Measurements from ENCODE around the gene SLC5A2.

SLC5A2 gene

GRCh38 chr16:31529937-31530312 lies 47.0 kb downstream of the SLC5A2 start:
- no peaks in the 10 kb centered on the region for H4K20me1 ChIP-seq (ENCODE audit: insufficient read depth, low read length)
- H3F3A ChIP-seq (ENCODE audit: insufficient read depth, low read length), result no peaks in the 10 kb centered on the region
- no peak for TF ChIP-seq CTCF (IDR thresholded peaks at IDR 0.05; ENCODE audit: low read length)
- no peak for TF ChIP-seq EZH2 (optimal IDR thresholded peaks at IDR 0.05; ENCODE audit: low read depth, low read length)
- no peak for TF ChIP-seq EZH2phosphoT487 (IDR thresholded peaks at IDR 0.05; ENCODE audit: low read length)
- no peak overlapping the region for H3K9ac ChIP-seq (ENCODE audit: low read length)
- no peaks in the 10 kb centered on the region for H3K9me2 ChIP-seq (replicated peaks; ENCODE audit: insufficient read depth, low read length)
- no peak overlapping the region for H3K27ac ChIP-seq (ENCODE audit: low read length)
- no peaks in the 10 kb centered on the region for H3K4me1 ChIP-seq (ENCODE audit: low read length)
- no peaks in the 10 kb centered on the region for H3K9me3 ChIP-seq (replicated peaks; ENCODE audit: insufficient read depth, low read length)
- H3K36me3 ChIP-seq (replicated peaks; ENCODE audit: insufficient read depth, low read length), result no peaks in the 10 kb centered on the region
- no peak overlapping the region for H2AFZ ChIP-seq (ENCODE audit: low read length)
- no peaks in the 10 kb centered on the region for H3K79me2 ChIP-seq (ENCODE audit: low read length)
- DNase-seq, result no peak
- no peak overlapping the region for H3K4me2 ChIP-seq (ENCODE audit: low read depth, low read length)
- peaks cover 16% of the 10 kb centered on the region for H3K27me3 ChIP-seq (replicated peaks; ENCODE audit: insufficient read depth, low read length)
- H3K4me3 ChIP-seq (ENCODE audit: low read length), result no peak overlapping the region

- peaks cover 16% of the 10 kb centered on the region for H3K27me3 ChIP-seq (replicated peaks; ENCODE audit: insufficient read depth, low read length)
- H4K20me1 ChIP-seq (ENCODE audit: insufficient read depth, low read length), result no peaks in the 10 kb centered on the region
- no peak for DNase-seq
- H3K36me3 ChIP-seq (replicated peaks; ENCODE audit: insufficient read depth, low read length), result no peaks in the 10 kb centered on the region
- H3K27ac ChIP-seq (ENCODE audit: low read length), result no peak overlapping the region
- no peaks in the 10 kb centered on the region for H3K4me1 ChIP-seq (ENCODE audit: low read length)
- H3K9me2 ChIP-seq (replicated peaks; ENCODE audit: insufficient read depth, low read length), result no peaks in the 10 kb centered on the region
- H3K9me3 ChIP-seq (replicated peaks; ENCODE audit: insufficient read depth, low read length), result no peaks in the 10 kb centered on the region
- no peak overlapping the region for H3K4me2 ChIP-seq (ENCODE audit: low read depth, low read length)
- H3F3A ChIP-seq (ENCODE audit: insufficient read depth, low read length), result no peaks in the 10 kb centered on the region
- H3K79me2 ChIP-seq (ENCODE audit: low read length), result no peaks in the 10 kb centered on the region
- H3K4me3 ChIP-seq (ENCODE audit: low read length), result no peak overlapping the region
- H2AFZ ChIP-seq (ENCODE audit: low read length), result no peak overlapping the region
- TF ChIP-seq EZH2phosphoT487 (IDR thresholded peaks at IDR 0.05; ENCODE audit: low read length) (no peak), EZH2 (optimal IDR thresholded peaks at IDR 0.05; ENCODE audit: low read depth, low read length) (no peak), CTCF (IDR thresholded peaks at IDR 0.05; ENCODE audit: low read length) (no peak)
- H3K9ac ChIP-seq (ENCODE audit: low read length), result no peak overlapping the region
Measured at GRCh38 chr16:31530405-31530804, 47.5 kb downstream of the SLC5A2 start.

- H3K36me3 ChIP-seq (replicated peaks; ENCODE audit: insufficient read depth, low read length), result no peaks in the 10 kb centered on the region
- no peak for TF ChIP-seq EZH2phosphoT487 (IDR thresholded peaks at IDR 0.05; ENCODE audit: low read length)
- TF ChIP-seq CTCF (IDR thresholded peaks at IDR 0.05; ENCODE audit: low read length), result no peak
- no peak for TF ChIP-seq EZH2 (optimal IDR thresholded peaks at IDR 0.05; ENCODE audit: low read depth, low read length)
- H3F3A ChIP-seq (ENCODE audit: insufficient read depth, low read length), result no peaks in the 10 kb centered on the region
- no peak overlapping the region for H3K4me2 ChIP-seq (ENCODE audit: low read depth, low read length)
- H4K20me1 ChIP-seq (ENCODE audit: insufficient read depth, low read length), result no peaks in the 10 kb centered on the region
- no peak overlapping the region for H3K27ac ChIP-seq (ENCODE audit: low read length)
- no peaks in the 10 kb centered on the region for H3K9me3 ChIP-seq (replicated peaks; ENCODE audit: insufficient read depth, low read length)
- no peak overlapping the region for H2AFZ ChIP-seq (ENCODE audit: low read length)
- DNase-seq, result no peak
- peaks cover 16% of the 10 kb centered on the region for H3K27me3 ChIP-seq (replicated peaks; ENCODE audit: insufficient read depth, low read length)
- H3K9me2 ChIP-seq (replicated peaks; ENCODE audit: insufficient read depth, low read length), result no peaks in the 10 kb centered on the region
- H3K4me3 ChIP-seq (ENCODE audit: low read length), result no peak overlapping the region
- no peak overlapping the region for H3K9ac ChIP-seq (ENCODE audit: low read length)
- no peaks in the 10 kb centered on the region for H3K4me1 ChIP-seq (ENCODE audit: low read length)
- H3K79me2 ChIP-seq (ENCODE audit: low read length), result no peaks in the 10 kb centered on the region
Measured at GRCh38 chr16:31531096-31531495, 48.2 kb downstream of the SLC5A2 start.
